GM13977 (cell line): ENCODE results near the gene SLC17A3.

Source experiments
- DNase-seq: peaks from one replicate; pipeline ENCODE4 v3.0.0; 2012; ENCODE audit warnings: low spot score
- in situ Hi-C: fragments of 300-500 bp; cut with MboI; formaldehyde crosslinking; loops from one replicate; pipeline ENCODE4 v1.12.0; 2022; ENCODE audit warnings: low sequenced_read_pairs, low pct_unique_long_range_greater_than_20kb, mixed read lengths, inconsistent platforms; ENCODE audit not compliant: unreplicated experiment
- TF ChIP-seq, protein P1 (sequence below): IDR thresholded peaks from 2 replicates; pipeline ENCODE4 v1.5.1; 2012; ENCODE audit warnings: mild to moderate bottlenecking, control low read depth; ENCODE audit not compliant: insufficient read depth; ENCODE audit errors: extremely low read depth, missing control alignments

Gene SLC17A3

DNA sequence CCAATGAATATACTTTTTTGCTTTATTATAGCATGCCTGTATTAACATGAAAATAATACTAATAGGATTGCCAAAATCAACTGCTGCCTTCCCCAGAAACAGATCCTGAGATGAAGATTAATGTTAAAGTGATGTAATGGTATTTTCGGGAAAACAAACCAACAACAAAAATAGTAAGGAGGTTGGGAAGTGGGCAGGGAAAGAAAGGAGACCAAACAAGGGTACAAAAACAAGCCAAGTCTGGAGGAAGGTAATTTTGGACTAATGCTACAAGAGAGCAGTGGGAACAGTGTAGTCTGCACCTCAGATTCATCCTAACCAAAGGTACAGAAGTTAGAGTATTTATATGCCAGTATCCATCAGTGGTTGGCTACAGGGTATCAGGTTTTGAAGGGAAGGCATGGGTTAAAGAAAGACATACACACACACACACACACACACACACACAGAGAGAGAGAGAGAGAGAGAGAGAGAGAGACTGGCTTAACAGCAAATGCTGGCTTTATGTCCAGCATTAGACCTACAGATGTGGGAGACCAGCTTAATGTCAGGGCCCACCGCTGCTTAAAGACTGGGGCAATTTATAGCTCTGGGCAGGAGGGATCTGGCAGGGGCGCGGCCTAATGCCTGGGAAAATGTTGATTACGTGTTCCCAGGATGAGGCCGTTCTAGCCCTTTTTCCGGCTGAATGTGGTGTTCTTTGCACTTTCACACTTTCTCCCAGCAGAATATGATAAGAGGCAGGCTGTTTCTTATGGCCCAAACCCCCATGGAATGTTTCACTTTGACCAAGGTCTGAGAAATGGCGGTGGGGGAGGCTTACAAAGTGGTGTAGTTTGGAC lies 38.4 kb downstream of the SLC17A3 start:
- in situ Hi-C loops, result no loop called here
- no peak for DNase-seq
- TF ChIP-seq, protein P1, sequence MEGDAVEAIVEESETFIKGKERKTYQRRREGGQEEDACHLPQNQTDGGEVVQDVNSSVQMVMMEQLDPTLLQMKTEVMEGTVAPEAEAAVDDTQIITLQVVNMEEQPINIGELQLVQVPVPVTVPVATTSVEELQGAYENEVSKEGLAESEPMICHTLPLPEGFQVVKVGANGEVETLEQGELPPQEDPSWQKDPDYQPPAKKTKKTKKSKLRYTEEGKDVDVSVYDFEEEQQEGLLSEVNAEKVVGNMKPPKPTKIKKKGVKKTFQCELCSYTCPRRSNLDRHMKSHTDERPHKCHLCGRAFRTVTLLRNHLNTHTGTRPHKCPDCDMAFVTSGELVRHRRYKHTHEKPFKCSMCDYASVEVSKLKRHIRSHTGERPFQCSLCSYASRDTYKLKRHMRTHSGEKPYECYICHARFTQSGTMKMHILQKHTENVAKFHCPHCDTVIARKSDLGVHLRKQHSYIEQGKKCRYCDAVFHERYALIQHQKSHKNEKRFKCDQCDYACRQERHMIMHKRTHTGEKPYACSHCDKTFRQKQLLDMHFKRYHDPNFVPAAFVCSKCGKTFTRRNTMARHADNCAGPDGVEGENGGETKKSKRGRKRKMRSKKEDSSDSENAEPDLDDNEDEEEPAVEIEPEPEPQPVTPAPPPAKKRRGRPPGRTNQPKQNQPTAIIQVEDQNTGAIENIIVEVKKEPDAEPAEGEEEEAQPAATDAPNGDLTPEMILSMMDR, result no peak

DNA sequence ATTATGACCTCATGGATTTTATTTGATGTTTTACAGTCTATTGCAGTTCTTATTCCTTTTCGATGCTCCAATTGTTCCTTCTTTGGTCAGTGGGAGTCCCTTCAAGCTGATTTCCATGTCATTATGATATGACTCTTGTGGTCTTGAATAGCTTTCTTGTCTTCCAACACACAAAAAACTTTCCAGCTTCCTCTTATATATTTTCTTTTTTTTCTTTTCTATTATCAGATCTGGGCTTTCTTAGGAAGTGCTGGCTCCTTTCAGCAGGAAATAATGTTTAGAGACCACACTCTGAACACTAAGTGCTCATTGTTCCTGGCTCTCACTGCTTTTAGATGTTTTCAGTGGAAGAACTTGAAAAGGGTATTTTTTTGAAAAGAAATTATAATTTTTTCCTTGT lies 39.1 kb downstream of the SLC17A3 start:
- TF ChIP-seq, protein P1, result no peak
- no peak for DNase-seq
- in situ Hi-C loops, result no loop called here

DNA sequence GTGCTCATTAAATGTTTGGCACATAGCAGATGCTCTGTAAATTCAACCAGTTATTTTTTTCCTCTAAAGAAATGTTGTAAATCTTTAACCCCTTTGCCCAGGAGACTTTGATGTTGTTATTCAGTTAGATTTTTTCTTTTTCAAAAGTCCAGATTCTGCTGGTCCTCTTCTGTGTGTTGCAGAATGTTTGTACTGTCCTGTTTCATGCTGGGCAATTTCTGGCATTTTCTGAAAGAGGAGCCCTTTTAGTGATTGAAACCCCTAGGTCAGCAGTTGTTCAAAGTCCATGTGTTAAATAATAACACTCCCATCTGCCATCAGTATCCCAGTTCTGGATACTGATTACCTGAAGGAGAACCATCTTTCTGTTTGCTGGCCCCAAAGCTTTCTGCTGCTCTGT lies 40.9 kb downstream of the SLC17A3 start:
- TF ChIP-seq, protein P1, result no peak
- no peak for DNase-seq
- in situ Hi-C loops, result no loop called here

DNA sequence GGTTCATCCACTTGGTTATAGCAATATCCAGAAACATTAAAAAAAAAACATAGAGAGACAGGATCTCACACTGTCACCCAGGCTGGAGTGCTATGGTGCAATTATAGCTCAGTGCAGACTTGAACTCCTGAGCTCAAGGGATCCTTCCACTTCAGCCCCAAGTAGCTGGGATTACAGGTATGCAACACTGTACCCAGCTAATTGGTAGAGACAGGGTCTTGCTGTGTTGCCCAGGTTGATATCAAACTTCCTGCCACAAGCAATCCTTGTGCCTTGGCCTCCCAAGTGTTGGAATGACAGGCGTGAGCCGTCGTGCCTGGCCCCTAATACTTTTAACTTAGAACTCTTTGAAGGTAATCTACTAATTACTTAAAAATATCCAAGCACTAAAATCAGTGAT lies 41.4 kb downstream of the SLC17A3 start:
- TF ChIP-seq, protein P1, result no peak
- DNase-seq, result no peak
- in situ Hi-C loops, result no loop called here

DNA sequence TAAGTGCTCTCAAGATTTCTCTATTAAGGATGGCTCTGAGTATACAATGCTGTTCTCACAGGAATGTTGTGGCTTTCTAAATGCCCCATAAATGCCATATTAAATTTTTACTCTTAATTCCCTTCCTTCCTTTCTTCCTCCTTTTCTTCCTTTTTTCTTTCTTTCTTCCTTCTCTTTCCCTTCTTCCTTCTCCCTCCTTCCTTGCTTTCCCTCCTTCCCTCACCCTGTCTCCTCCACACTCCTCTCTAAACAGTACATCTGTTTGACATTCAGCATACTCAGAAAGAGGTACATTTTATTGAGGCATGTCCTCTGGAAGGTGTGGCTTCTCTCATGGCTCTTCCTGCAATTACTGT lies 41.8 kb downstream of the SLC17A3 start:
- TF ChIP-seq, protein P1, result no peak
- in situ Hi-C loops, result no loop called here
- DNase-seq, result no peak

DNA sequence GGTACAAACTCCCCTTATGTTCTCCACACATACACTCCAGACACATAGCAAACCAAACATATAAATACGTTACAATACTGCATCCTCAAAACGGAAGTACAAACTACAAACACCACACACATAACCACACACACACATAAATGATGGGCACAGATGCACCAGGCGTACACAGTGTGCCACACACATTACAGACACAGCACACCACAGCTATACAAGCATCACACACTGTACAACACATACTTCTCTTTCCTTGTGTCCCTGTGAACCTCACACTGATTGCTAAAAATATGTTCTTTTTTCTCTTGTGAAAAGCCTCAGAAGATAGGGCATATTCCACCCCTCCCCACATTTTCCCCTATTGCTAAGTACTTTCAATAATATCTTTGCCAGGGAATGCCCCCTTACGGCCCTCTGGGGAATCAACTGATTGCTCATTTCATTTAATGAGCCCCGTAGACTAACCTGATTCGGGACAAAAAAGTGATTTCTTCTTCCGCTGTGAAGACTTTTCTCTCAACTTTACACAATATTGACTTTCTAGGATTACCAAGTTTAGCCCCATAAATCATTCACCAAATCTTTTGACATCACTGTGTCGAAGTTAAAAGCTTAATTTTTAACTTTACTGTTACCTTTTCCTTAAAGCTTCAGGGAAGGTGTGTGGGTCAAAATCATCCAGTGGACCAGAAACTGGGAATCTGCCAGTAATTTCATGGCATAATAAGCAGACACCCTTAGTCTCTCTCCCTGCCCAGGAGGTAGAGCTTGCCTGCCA lies 42.3 kb downstream of the SLC17A3 start, which contains the start of gene SLC17A1:
SLC17A1 (minus strand) TSS at position 521 of the 775 bp plus-strand sequence. CDS start 1,495 bp downstream, outside the sequence.
- DNase-seq, result no peak
- TF ChIP-seq, protein P1, result no peak
- in situ Hi-C loops, result no loop called here
